DND-41 (cell line): ENCODE results near the gene SYNGR3.

Source experiments
- ATAC-seq: fragments of 200-7000 bp; cut with Tn5 transposase; 3 replicates; pipeline ENCODE4 v1.9.1; 2021; ENCODE audit warnings: low read depth; ENCODE audit not compliant: insufficient read depth
- DNase-seq: peaks from one replicate; pipeline ENCODE4 v3.0.0-alpha.2; 2020
- H2AFZ ChIP-seq: 2 replicates; pipeline ENCODE4 v1.6.0; 2012; ENCODE audit warnings: low read depth, low read length
- H3K27ac ChIP-seq: 2 replicates; pipeline ENCODE4 v1.5.1; 2012; ENCODE audit warnings: low read length, inconsistent platforms
- H3K27me3 ChIP-seq: fragments of 200-600 bp; sonication (generic); 2 replicates; pipeline ENCODE4 v1.6.0; 2012; ENCODE audit warnings: low read length, mild to moderate bottlenecking, inconsistent platforms; ENCODE audit not compliant: insufficient read depth, poor library complexity
- H3K36me3 ChIP-seq: 2 replicates; pipeline ENCODE4 v1.5.1; 2012; ENCODE audit warnings: low read length, inconsistent platforms; ENCODE audit not compliant: insufficient read depth
- H3K4me1 ChIP-seq: 2 replicates; pipeline ENCODE4 v1.5.1; 2012; ENCODE audit warnings: mild to moderate bottlenecking, low read length; ENCODE audit not compliant: insufficient read depth
- H3K4me2 ChIP-seq: 2 replicates; pipeline ENCODE4 v1.6.0; 2012; ENCODE audit warnings: mild to moderate bottlenecking, moderate library complexity, low read length, inconsistent platforms; ENCODE audit not compliant: insufficient read depth
- H3K4me3 ChIP-seq, 2 experiments: fragments of 200-600 bp in 1 of 2; shearing (Covaris generic) in 1 of 2; 2 replicates each; pipeline ENCODE4 v1.5.1; 2012 to 2016; ENCODE audit warnings: inconsistent platforms in 2 of 2, low read length in 2 of 2, mild to moderate bottlenecking in 2 of 2, low read depth in 1 of 2, moderate library complexity in 1 of 2
- H3K79me2 ChIP-seq: 2 replicates; pipeline ENCODE4 v1.6.0; 2012; ENCODE audit warnings: low read length, inconsistent platforms; ENCODE audit not compliant: insufficient read depth
- H3K9ac ChIP-seq: 2 replicates; pipeline ENCODE4 v1.6.0; 2012; ENCODE audit warnings: low read depth, mild to moderate bottlenecking, inconsistent platforms, low read length, moderate library complexity
- H3K9me3 ChIP-seq: 2 replicates; pipeline ENCODE4 v1.5.1; 2012; ENCODE audit warnings: low read length, moderate library complexity, mild to moderate bottlenecking, inconsistent platforms; ENCODE audit not compliant: insufficient read depth, severe bottlenecking
- H4K20me1 ChIP-seq: 2 replicates; pipeline ENCODE4 v1.6.0; 2012; ENCODE audit warnings: low read length; ENCODE audit not compliant: insufficient read depth
- EZH2 ChIP-seq: IDR thresholded peaks from 3 replicates; pipeline ENCODE4 v1.6.1; 2012; ENCODE audit warnings: borderline replicate concordance, low read depth, mild to moderate bottlenecking, moderate library complexity, low read length, inconsistent platforms; ENCODE audit not compliant: severe bottlenecking
- TF ChIP-seq, protein P1 (sequence below): IDR thresholded peaks from 2 replicates; pipeline ENCODE4 v1.5.1; 2012; ENCODE audit warnings: borderline replicate concordance, low read length, moderate library complexity, mild to moderate bottlenecking; ENCODE audit not compliant: poor library complexity, severe bottlenecking; ENCODE audit errors: extremely low read depth

SYNGR3 gene

DNA sequence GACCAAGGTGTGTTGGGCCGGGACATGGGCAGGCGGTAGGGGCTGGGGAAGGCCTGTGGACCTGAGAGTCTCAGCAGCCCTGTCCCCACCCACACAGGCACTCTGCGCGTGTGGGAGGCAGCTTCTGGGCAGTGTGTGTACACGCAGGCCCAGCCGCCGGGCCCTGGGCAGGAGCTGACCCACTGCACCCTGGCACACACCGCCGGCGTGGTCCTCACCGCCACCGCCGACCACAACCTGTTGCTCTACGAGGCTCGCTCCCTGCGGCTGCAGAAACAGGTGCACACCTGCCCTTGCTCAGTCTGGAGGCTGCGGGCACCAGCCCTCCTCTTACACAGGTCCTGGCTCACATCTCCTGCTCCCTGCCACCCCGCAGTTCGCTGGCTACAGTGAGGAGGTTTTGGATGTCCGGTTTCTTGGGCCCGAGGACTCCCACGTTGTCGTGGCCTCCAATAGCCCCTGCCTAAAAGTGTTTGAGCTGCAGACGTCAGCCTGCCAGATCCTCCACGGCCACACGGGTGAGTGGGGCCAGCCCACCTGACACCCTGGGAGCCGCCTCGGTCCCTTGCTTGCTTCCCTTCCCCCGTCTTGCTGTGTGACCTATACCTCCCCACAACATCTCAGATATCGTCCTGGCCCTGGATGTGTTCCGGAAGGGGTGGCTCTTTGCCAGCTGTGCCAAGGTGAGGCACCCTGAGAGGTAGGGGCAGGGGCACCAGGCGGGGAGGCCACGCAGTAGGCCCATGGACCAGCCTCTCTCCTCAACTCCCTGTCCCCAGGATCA, 14.1 kb upstream of the SYNGR3 start:
- H3K9ac ChIP-seq, result no peak overlapping the region
- H3K27ac ChIP-seq, result no peak overlapping the region
- no peak for ATAC-seq
- no peaks in the 10 kb centered on the region for H3K9me3 ChIP-seq
- TF ChIP-seq, protein P1, sequence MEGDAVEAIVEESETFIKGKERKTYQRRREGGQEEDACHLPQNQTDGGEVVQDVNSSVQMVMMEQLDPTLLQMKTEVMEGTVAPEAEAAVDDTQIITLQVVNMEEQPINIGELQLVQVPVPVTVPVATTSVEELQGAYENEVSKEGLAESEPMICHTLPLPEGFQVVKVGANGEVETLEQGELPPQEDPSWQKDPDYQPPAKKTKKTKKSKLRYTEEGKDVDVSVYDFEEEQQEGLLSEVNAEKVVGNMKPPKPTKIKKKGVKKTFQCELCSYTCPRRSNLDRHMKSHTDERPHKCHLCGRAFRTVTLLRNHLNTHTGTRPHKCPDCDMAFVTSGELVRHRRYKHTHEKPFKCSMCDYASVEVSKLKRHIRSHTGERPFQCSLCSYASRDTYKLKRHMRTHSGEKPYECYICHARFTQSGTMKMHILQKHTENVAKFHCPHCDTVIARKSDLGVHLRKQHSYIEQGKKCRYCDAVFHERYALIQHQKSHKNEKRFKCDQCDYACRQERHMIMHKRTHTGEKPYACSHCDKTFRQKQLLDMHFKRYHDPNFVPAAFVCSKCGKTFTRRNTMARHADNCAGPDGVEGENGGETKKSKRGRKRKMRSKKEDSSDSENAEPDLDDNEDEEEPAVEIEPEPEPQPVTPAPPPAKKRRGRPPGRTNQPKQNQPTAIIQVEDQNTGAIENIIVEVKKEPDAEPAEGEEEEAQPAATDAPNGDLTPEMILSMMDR, result no peak
- no peak for TF ChIP-seq EZH2
- peaks cover 54% of the 10 kb centered on the region for H3K36me3 ChIP-seq
- no peaks in the 10 kb centered on the region for H3K27me3 ChIP-seq
- DNase-seq, result no peak
- peaks cover 31% of the 10 kb centered on the region for H3K4me1 ChIP-seq
- H3K4me2 ChIP-seq, result no peak overlapping the region
- peaks cover 31% of the 10 kb centered on the region for H4K20me1 ChIP-seq
- no peak overlapping the region for H3K4me3 ChIP-seq
- H3K79me2 ChIP-seq, result peaks cover 43% of the 10 kb centered on the region
- no peak overlapping the region for H2AFZ ChIP-seq

DNA sequence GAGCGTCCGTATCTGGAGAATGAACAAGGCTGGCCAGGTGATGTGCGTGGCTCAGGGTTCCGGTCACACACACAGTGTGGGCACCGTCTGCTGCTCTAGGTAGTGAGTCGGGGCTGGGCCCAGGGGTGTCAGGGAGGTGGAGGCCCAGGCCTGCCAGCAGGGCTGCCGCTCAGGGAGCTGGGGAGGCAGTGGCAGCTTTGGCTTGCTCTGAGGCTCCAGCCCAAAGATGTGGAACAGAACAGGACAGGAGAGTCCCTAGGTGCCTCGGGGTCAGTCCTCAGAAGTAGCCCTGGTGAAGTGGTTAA, 13.6 kb upstream of the SYNGR3 start:
- ATAC-seq (no peak), DNase-seq (no peak)
- Histone ChIP-seq H3K79me2 (peaks cover 37% of the 10 kb centered on the region), H3K9ac (no peak overlapping the region), H3K4me2 (no peak overlapping the region), H3K9me3 (no peaks in the 10 kb centered on the region), H3K4me1 (peaks cover 26% of the 10 kb centered on the region), H3K27ac (no peak overlapping the region), H2AFZ (no peak overlapping the region), H3K36me3 (peaks cover 54% of the 10 kb centered on the region), H3K4me3 (no peak overlapping the region), H3K27me3 (no peaks in the 10 kb centered on the region), H4K20me1 (peaks cover 31% of the 10 kb centered on the region)
- TF ChIP-seq EZH2, result no peak
- TF ChIP-seq, protein P1, result no peak

DNA sequence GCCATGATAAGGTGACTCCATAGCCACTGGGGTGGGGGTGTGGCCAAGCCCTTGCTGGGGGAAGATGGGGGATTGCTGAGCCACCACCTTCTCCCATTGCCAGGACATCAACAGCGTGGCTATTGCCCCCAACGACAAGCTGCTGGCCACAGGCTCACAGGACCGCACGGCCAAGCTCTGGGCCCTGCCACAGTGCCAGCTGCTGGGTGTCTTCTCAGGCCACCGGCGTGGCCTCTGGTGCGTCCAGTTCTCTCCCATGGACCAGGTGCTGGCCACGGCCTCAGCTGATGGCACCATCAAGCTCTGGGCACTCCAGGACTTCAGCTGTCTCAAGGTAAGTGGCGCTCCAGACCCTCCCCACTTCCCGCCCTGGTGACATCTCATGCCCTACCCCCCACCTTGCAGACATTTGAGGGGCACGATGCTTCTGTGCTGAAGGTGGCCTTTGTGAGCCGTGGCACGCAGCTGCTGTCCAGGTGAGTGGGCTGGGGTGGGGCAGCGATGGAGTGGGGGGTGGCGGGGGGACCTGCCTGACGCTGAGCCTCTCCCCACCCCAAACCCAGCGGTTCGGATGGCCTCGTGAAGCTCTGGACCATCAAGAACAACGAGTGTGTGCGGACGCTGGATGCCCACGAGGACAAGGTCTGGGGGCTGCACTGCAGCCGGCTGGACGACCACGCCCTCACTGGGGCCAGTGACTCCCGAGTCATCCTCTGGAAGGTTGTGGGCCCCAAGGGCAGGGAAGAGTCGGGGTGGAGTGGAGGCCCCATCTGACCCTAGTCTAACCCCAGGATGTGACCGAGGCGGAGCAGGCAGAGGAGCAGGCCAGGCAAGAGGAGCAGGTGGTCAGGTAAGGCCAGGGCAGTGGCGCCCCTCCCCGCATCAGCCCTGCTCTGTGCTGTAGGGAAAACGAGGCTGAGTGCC, 12.6 kb upstream of the SYNGR3 start:
- Histone ChIP-seq H3K27ac (no peak overlapping the region), H4K20me1 (peaks cover 35% of the 10 kb centered on the region)

More for the DNA sequence above, 12.6 kb upstream of the SYNGR3 start:
- Histone ChIP-seq H3K4me3 (no peak overlapping the region), H3K36me3 (peaks cover 54% of the 10 kb centered on the region), H3K4me1 (peaks cover 21% of the 10 kb centered on the region), H3K9ac (no peak overlapping the region), H3K4me2 (no peak overlapping the region), H2AFZ (no peak overlapping the region), H3K27me3 (peaks cover 2% of the 10 kb centered on the region), H3K79me2 (peaks cover 29% of the 10 kb centered on the region), H3K9me3 (no peaks in the 10 kb centered on the region)
- DNase-seq (no peak), ATAC-seq (no peak)
- no peak for TF ChIP-seq EZH2
- TF ChIP-seq, protein P1, result no peak
